HG02759 (cell line): ENCODE results near the gene KCNK5.

Experiments used
- ATAC-seq: cut with Tn5 transposase; IDR thresholded peaks from one replicate; pipeline ENCODE4 v1.9.1; 2021; ENCODE audit warnings: mild to moderate bottlenecking, moderate library complexity; ENCODE audit not compliant: unreplicated experiment

Gene KCNK5

DNA sequence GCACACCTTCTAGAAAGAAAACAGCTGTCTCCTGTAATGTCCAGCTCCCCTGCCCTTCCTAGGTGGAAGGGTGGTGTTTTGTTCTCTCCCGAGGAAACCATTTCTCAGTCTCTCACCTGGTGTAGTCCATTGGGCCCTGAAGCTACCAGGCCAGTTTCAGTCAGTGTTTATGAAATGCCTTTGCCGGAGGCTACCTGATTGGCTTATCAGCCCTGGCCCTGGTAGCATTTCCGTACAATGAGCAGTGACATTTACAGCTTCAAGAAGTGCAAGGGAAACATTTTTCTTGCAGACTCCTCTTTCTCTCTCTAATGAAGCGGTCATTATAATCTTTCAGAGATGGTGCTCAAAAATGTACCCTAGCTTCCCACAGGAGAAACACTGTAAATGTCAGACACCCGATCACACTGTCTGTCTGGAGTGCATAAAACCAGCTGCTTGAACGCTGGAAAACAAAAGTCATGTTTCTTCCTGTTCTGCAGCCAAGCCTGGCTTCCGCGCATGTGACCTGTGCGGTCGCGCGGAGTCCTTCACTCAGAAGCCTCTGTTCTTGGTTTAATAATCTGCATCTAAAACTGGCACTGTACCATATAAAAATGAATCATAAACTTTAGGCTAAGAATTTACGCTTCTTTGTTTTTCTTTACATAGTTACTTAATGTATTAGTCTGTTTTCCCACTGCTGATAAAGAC is 85.9 kb downstream of the KCNK5 start:
- ATAC-seq = no peak

DNA sequence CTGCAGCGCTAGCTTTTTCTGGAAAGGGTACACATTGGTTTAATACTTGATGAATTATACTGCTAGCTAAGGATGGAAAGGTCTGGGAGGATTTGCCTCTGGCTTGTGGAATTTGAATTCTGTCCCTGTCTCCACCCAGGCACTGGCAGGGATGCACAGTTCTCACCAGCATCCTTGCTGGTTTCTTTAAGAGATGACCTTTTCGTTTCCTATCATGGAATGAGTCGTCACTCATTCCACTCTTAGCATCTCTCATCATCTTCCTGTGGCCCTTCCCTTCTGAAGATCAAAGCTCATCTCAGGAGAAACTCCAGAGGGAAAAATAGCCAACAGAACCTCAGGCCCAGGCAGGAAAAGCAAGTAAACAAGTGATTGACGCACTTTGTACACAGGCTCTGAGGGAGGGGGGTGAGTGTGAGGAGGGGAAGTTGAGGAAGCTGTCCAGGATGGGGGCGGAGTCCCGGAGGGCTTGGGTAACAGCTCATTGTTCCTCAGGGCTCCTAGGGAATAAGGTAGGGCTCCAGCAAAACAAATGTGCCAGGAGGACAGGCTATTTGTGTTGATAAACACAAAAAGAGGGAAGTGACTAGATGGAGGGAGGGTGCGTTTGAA is 88.6 kb downstream of the KCNK5 start:
- ATAC-seq = no peak
